SH-SY5Y (cell line): ENCODE data around the gene UQCRQ.

ENCODE experiments used
- GATA2 ChIP-seq: IDR thresholded peaks from 2 replicates; pipeline ENCODE4 v1.6.1; 2011; ENCODE audit warnings: mild to moderate bottlenecking, low read depth, low read length
- GATA3 ChIP-seq: IDR thresholded peaks from 2 replicates; pipeline ENCODE4 v1.6.1; 2011; ENCODE audit warnings: low read depth, mild to moderate bottlenecking, low read length, moderate library complexity

GRCh38 chr5:132834057-132834456 lies 32.4 kb upstream of the UQCRQ start:
- TF ChIP-seq GATA2 = no peak
- no peak for TF ChIP-seq GATA3
